Skeletal muscle satellite cell (primary cell): Measurements from ENCODE around the gene ZFYVE21.
"Not testable (repeated sequence)": the region's sequence is repeated elsewhere in the genome, so short reads cannot be mapped to it uniquely, and the experiment has no call there.

Source experiments
- H3K27me3 ChIP-seq: 2 replicates; pipeline ENCODE4 v1.7.0; 2013; ENCODE audit warnings: low read length; ENCODE audit not compliant: control insufficient read depth, insufficient read depth
- H3K36me3 ChIP-seq: 2 replicates; pipeline ENCODE4 v1.7.0; 2013; ENCODE audit warnings: mild to moderate bottlenecking, control low read depth, low read length; ENCODE audit not compliant: insufficient read depth
- H3K4me1 ChIP-seq: 2 replicates; pipeline ENCODE4 v1.7.0; 2013; ENCODE audit warnings: low read length; ENCODE audit not compliant: control insufficient read depth, insufficient read depth
- H3K4me2 ChIP-seq: 2 replicates; pipeline ENCODE4 v1.7.0; 2013; ENCODE audit warnings: mild to moderate bottlenecking, low read length
- H3K4me3 ChIP-seq: 2 replicates; pipeline ENCODE4 v1.7.0; 2013; ENCODE audit warnings: low read length
- H3K9ac ChIP-seq: 2 replicates; pipeline ENCODE4 v1.7.0; 2013; ENCODE audit warnings: mild to moderate bottlenecking, low read depth, low read length, moderate library complexity
- H3K9me3 ChIP-seq: replicated peaks from 2 replicates; pipeline ENCODE4 v1.7.0; 2013; ENCODE audit warnings: mild to moderate bottlenecking, control low read depth, low read length

ZFYVE21 gene

GRCh38 chr14:103684871-103685270, 30.7 kb upstream of the ZFYVE21 start:
- no peaks in the 10 kb centered on the region for H3K9me3 ChIP-seq

GRCh38 chr14:103685276-103686211, 30.1 kb upstream of the ZFYVE21 start:
- Histone ChIP-seq H3K4me1 (peaks cover 14% of the 10 kb centered on the region), H3K9me3 (no peaks in the 10 kb centered on the region), H3K36me3 (peaks cover 80% of the 10 kb centered on the region), H3K4me3 (no peak overlapping the region), H3K4me2 (no peak overlapping the region), H3K9ac (no peak overlapping the region), H3K27me3 (no peaks in the 10 kb centered on the region)

More at GRCh38 chr14:103684871-103685270, 30.7 kb upstream of the ZFYVE21 start:
- no peak overlapping the region for H3K4me2 ChIP-seq
- peaks cover 84% of the 10 kb centered on the region for H3K36me3 ChIP-seq
- no peaks in the 10 kb centered on the region for H3K27me3 ChIP-seq
- H3K4me1 ChIP-seq, result peaks cover 14% of the 10 kb centered on the region
- H3K4me3 ChIP-seq, result no peak overlapping the region
- H3K9ac ChIP-seq, result no peak overlapping the region

- Histone ChIP-seq H3K9me3 (no peaks in the 10 kb centered on the region), H3K4me1 (peaks cover 14% of the 10 kb centered on the region), H3K4me3 (no peak overlapping the region), H3K36me3 (peaks cover 72% of the 10 kb centered on the region), H3K27me3 (no peaks in the 10 kb centered on the region), H3K4me2 (no peak overlapping the region), H3K9ac (no peak overlapping the region)
Observed at GRCh38 chr14:103686831-103687485, 28.7 kb upstream of the ZFYVE21 start.

GRCh38 chr14:103687712-103688111, 27.9 kb upstream of the ZFYVE21 start:
- Histone ChIP-seq H3K27me3 (no peaks in the 10 kb centered on the region), H3K36me3 (peaks cover 79% of the 10 kb centered on the region), H3K4me1 (peaks cover 14% of the 10 kb centered on the region), H3K9me3 (no peaks in the 10 kb centered on the region), H3K4me3 (no peak overlapping the region), H3K9ac (no peak overlapping the region), H3K4me2 (no peak overlapping the region)

- Histone ChIP-seq H3K9me3 (no peaks in the 10 kb centered on the region), H3K36me3 (peaks cover 79% of the 10 kb centered on the region), H3K27me3 (no peaks in the 10 kb centered on the region), H3K4me1 (peaks cover 14% of the 10 kb centered on the region), H3K4me3 (no peak overlapping the region), H3K4me2 (no peak overlapping the region), H3K9ac (no peak overlapping the region)
Observed at GRCh38 chr14:103688441-103688840, 27.2 kb upstream of the ZFYVE21 start.

GRCh38 chr14:103688906-103689902, 26.4 kb upstream of the ZFYVE21 start:
- Histone ChIP-seq H3K27me3 (no peaks in the 10 kb centered on the region), H3K4me1 (peaks cover 7% of the 10 kb centered on the region), H3K4me3 (no peak overlapping the region), H3K9me3 (no peaks in the 10 kb centered on the region), H3K4me2 (no peak overlapping the region), H3K36me3 (peaks cover 80% of the 10 kb centered on the region), H3K9ac (no peak overlapping the region)

GRCh38 chr14:103690332-103690731, 25.3 kb upstream of the ZFYVE21 start:
- Histone ChIP-seq H3K36me3 (peaks cover 79% of the 10 kb centered on the region), H3K9ac (no peak overlapping the region), H3K4me2 (no peak overlapping the region), H3K4me1 (peaks cover 1% of the 10 kb centered on the region), H3K27me3 (no peaks in the 10 kb centered on the region), H3K4me3 (no peak overlapping the region), H3K9me3 (no peaks in the 10 kb centered on the region)

- not testable (repeated sequence) for H3K4me3 ChIP-seq, H3K9ac ChIP-seq, H3K27me3 ChIP-seq, H3K9me3 ChIP-seq, H3K4me2 ChIP-seq
- H3K36me3 ChIP-seq, result peaks cover 70% of the 10 kb centered on the region
- H3K4me1 ChIP-seq, result peaks cover 13% of the 10 kb centered on the region
Observed at GRCh38 chr14:103691655-103692054, 24.0 kb upstream of the ZFYVE21 start.

- peaks cover 67% of the 10 kb centered on the region for H3K36me3 ChIP-seq
- no peak overlapping the region for H3K9ac ChIP-seq
- no peaks in the 10 kb centered on the region for H3K9me3 ChIP-seq
- H3K4me1 ChIP-seq, result peaks cover 18% of the 10 kb centered on the region
- H3K4me3 ChIP-seq, result no peak overlapping the region
- H3K4me2 ChIP-seq, result no peak overlapping the region
- H3K27me3 ChIP-seq, result no peaks in the 10 kb centered on the region
Observed at GRCh38 chr14:103692159-103692558, 23.5 kb upstream of the ZFYVE21 start.

- peaks cover 70% of the 10 kb centered on the region for H3K36me3 ChIP-seq
- peaks cover 21% of the 10 kb centered on the region for H3K4me1 ChIP-seq
- H3K9ac ChIP-seq, result no peak overlapping the region
- H3K4me2 ChIP-seq, result no peak overlapping the region
- no peaks in the 10 kb centered on the region for H3K27me3 ChIP-seq
- H3K9me3 ChIP-seq, result no peaks in the 10 kb centered on the region
- H3K4me3 ChIP-seq, result no peak overlapping the region
Observed at GRCh38 chr14:103692871-103693270, 22.7 kb upstream of the ZFYVE21 start.

GRCh38 chr14:103693515-103693914, 22.1 kb upstream of the ZFYVE21 start:
- H3K4me2 ChIP-seq, result no peak overlapping the region
- H3K9ac ChIP-seq, result no peak overlapping the region
- H3K4me1 ChIP-seq, result peaks cover 21% of the 10 kb centered on the region
- H3K9me3 ChIP-seq, result no peaks in the 10 kb centered on the region
- no peaks in the 10 kb centered on the region for H3K27me3 ChIP-seq
- H3K36me3 ChIP-seq, result peaks cover 73% of the 10 kb centered on the region
- no peak overlapping the region for H3K4me3 ChIP-seq
